T1000 (cell line): ENCODE results near the gene CCL18.
"Not testable (repeated sequence)": the region's sequence is repeated elsewhere in the genome, so short reads cannot be mapped to it uniquely, and the experiment has no call there.

Experiments
- DNase-seq: peaks from one replicate; lab custom pipeline; 2025; ENCODE audit warnings: mixed read lengths; lab: John Stamatoyannopoulos, UW

Gene CCL18

GRCh38 chr17:36104246-36104645 lies 40.2 kb downstream of the CCL18 start:
- DNase-seq = not testable (repeated sequence)

GRCh38 chr17:36104701-36105181 lies 40.7 kb downstream of the CCL18 start:
- no peak for DNase-seq

DNA sequence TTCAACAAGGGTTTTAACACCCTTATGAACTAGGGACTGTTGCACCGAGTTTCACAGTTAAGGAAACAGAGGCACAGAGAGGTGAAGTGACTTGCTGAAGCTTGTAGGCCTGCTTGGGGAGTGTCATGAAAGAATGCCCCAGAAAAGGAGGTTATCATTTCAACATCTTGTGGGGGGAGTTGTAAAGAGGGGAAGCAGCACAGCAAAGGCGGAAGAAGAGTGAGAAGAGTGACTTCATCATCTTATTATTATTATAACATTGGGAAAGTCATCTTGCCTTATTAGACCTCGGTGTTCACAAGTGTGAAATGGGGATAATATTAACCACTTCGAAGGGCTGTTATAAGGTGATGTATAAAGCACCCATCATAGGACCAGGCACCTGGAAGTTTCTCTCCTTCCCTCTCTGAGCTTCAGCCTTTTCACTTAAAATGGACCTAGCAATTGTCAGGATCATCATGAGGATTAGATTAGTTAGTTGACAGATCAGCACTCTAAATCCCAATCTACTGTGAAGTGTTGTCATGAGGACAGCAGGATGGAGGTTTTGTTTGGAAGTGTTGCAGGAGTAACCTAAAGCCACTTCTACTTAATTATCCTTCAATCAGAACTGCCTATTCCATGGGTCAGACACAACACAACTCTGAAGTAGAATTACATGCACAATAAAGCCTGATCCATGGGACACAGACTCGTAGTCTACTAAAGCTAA lies 41.9 kb downstream of the CCL18 start:
- no peak for DNase-seq

DNA sequence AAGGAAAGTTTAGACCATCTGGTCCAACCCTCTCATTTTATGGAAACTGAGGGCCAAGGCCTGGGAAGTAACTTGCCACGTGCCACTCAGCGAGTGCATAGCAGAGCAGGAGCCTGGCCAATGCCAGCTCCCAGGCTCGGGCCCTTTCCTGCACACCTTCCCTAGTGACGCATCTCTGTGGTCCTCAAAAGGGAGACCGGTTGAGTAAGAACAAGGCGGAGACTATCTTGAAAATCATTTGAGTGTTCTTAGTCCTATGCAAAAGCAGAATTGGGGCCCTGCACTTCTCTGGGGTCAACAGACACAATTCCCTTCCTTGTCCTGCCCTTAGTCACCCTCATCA lies 42.4 kb downstream of the CCL18 start:
- DNase-seq = no peak

- DNase-seq = no peak
Observed at GRCh38 chr17:36107660-36108059, 43.6 kb downstream of the CCL18 start.

- not testable (repeated sequence) for DNase-seq
Observed at GRCh38 chr17:36108265-36108664, 44.2 kb downstream of the CCL18 start.

GRCh38 chr17:36111068-36111490 lies 47.0 kb downstream of the CCL18 start:
- no peak for DNase-seq

GRCh38 chr17:36112572-36112971 lies 48.5 kb downstream of the CCL18 start:
- no peak for DNase-seq

- DNase-seq = not testable (repeated sequence)
Observed at GRCh38 chr17:36113131-36113530, 49.1 kb downstream of the CCL18 start.

DNA sequence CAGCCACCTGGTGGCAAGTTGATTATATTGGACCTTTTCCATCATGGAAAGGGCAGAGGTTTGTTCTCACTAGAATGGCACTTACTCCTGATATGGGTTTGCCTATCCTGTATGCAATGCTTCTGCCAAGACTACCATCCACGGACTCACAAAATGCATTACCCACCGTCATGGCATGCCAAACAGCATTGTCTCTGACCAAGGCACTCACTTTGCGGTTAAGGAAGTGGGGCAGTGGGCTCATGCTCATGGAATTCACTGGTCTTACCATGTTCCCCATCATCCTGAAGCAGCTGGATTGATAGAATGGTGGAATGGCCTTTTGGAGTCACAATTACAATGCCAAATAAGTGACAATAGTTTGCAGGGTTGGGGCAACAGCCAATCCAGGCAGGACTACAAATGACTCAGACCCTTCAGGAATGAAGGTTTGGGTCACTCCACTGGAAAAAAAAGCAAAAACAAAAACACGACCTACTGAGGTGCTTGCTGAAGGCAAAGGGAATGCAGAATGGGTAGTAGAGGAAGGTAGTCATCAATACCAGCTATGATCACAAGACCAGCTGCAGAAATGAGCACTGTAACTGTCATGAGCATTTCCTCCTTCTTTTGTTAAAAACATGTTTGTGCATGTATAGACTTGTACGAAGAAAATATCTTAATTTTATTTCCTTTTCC lies 51.0 kb downstream of the CCL18 start:
- not testable (repeated sequence) for DNase-seq

GRCh38 chr17:36115649-36115977 lies 51.5 kb downstream of the CCL18 start:
- not testable (repeated sequence) for DNase-seq

DNA sequence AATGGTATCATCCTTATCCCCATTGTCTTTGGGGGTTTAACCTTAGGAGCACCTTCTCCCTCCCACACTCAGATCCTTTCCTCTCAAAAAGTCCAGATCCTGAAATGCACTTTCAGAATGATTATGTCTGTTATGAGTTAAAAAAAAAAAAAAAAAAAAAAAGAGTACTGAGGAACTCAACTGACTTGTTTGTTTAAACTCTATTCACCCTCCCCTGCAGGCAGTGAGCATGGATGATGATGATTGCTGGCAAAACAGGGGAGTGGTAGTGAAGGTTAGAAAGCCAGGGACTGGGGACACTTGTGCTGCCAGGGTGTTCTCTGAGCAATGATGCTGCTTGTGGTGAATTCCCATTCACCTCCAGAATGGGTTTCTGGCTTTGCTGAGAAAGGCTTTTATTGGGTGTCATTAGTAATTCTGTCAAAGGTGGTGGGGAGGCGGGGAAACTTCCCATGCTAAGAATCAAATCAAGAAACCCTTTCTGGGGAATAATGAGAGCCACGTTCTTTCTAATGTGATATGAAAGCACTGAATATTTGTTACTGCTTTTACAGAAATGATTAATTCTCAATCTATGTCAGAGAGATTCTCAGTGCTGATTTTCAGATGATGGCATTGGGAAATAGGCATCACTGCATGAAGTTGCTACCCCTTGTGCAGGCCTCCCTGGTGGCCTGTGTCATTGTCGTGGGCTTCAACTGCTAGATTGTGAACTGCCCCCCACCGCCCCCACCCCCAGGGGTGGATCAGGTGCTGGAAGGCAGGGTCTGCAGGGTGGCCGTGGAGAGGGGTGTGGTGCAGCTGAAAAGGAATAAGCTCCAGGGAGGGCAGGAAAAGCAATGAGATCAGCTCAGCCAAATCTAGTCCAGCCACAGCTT lies 53.7 kb downstream of the CCL18 start:
- DNase-seq = no peak

GRCh38 chr17:36118477-36119353 lies 54.6 kb downstream of the CCL18 start:
- DNase-seq = no peak

DNA sequence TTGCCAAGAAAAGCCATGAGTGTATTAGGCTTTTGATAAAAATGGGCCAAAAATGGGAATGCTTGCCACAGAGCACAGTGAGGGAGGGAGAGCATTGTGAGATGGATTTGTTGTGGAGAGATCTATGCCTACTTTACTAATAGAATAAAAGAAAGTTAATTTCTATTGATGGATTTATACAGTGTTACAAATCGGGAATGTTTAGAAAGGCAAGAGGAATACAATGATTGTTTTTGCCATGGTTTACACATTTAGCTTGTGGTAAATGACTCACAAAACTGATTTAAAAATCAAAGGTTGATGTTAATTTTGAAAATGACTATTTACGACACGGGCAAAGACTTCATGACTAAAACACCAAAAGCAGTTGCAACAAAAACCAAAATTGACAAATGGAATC lies 56.1 kb downstream of the CCL18 start:
- DNase-seq = no peak

DNA sequence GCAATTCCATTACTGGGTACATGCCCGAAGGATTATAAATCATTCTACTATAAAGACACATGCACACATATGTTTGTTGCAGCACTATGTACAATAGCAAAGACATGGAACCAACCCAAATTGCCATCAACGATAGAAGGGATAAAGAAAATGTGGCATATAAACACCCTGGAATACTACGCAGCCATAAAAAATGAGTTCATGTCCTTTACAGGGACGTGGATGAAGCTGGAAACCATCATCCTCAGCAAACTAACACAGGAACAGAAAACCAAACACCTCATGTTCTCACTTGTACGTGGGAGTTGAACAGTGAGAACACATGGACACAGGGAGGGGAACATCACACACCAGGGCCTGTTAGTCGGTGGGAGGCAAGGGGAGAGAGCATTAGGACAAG lies 57.0 kb downstream of the CCL18 start:
- DNase-seq = not testable (repeated sequence)
